Neutrophil (primary cell): ENCODE data around the gene CBLIF.

Experiments used
- H3K27ac ChIP-seq: fragments of 200-600 bp; sonication (generic); 2 replicates; pipeline ENCODE4 v1.5.1; 2016; ENCODE audit warnings: mild to moderate bottlenecking, moderate library complexity
- H3K27me3 ChIP-seq: fragments of 200-600 bp; sonication (generic); 2 replicates; pipeline ENCODE4 v1.6.0; 2016; ENCODE audit warnings: mild to moderate bottlenecking
- H3K36me3 ChIP-seq: fragments of 200-600 bp; sonication (generic); 2 replicates; pipeline ENCODE4 v1.5.1; 2017
- H3K4me1 ChIP-seq, 2 experiments: fragments of 200-600 bp in 1 of 2; sonication (generic) in 1 of 2; 1 replicate in 1 of 2; 2 replicates in 1 of 2; pipeline versions ENCODE4 v1.5.1 to v1.6.1; 2013 to 2016; ENCODE audit warnings: low read depth in 1 of 2, low read length in 1 of 2, mild to moderate bottlenecking in 1 of 2, moderate library complexity in 1 of 2; ENCODE audit not compliant: control insufficient read depth in 1 of 2, insufficient read depth in 1 of 2
- H3K4me3 ChIP-seq, 2 experiments: fragments of 200-600 bp in 1 of 2; sonication (generic) in 1 of 2; 1 replicate in 1 of 2; 2 replicates in 1 of 2; pipeline ENCODE4 v1.5.1; 2013 to 2016; ENCODE audit warnings: low read depth in 1 of 2, low read length in 1 of 2, mild to moderate bottlenecking in 1 of 2, moderate library complexity in 1 of 2
- H3K9me3 ChIP-seq: fragments of 200-600 bp; sonication (generic); 2 replicates; pipeline ENCODE4 v1.5.1; 2016
- CTCF ChIP-seq: fragments of 200-600 bp; sonication (generic); IDR thresholded peaks from 2 replicates; pipeline ENCODE4 v1.5.1; 2016; ENCODE audit warnings: antibody characterized with exemption

Gene CBLIF

DNA sequence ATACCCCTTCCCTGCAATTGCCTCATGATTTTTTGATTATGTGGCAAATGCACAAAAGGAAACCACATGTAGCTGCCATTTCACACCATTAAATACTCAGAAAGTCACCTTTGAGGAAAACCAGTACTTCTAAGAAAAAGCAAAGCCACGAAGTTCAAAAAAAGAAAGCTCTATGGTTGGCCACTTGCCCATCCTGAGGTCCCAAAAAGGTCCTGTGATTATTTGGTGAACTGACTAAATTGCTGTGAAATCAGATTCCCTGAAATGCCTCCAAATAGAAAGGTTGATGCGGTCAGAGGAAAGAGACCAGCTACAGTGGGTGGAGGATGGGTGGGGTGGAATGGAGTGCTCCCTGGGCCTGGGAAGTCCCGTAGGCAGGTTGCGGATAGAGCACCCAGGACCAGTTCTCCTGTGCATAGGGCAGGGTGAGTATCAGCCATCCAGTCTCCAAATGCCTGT, 61.6 kb downstream of the CBLIF start:
- Histone ChIP-seq H3K4me3 (no peak overlapping the region), H3K9me3 (no peaks in the 10 kb centered on the region), H3K27me3 (no peaks in the 10 kb centered on the region), H3K27ac (peak overlapping the region; percentile 52), H3K36me3 (peaks cover 76% of the 10 kb centered on the region), H3K4me1 (peaks cover 9 to 20% of the 10 kb centered on the region in 2 experiments)
- TF ChIP-seq CTCF, result no peak

- Histone ChIP-seq H3K27ac (no peak overlapping the region), H3K4me3 (no peak overlapping the region), H3K27me3 (no peaks in the 10 kb centered on the region), H3K36me3 (peaks cover 75% of the 10 kb centered on the region), H3K9me3 (no peaks in the 10 kb centered on the region), H3K4me1 (peaks cover 19 to 28% of the 10 kb centered on the region in 2 experiments)
- no peak for TF ChIP-seq CTCF
Observed at GRCh38 chr11:59782080-59782479, 63.2 kb downstream of the CBLIF start.

- H3K4me3 ChIP-seq, result no peak overlapping the region
- peak overlapping the region; percentile 53 for H3K27ac ChIP-seq
- H3K36me3 ChIP-seq, result peaks cover 78% of the 10 kb centered on the region
- TF ChIP-seq CTCF, result no peak
- H3K9me3 ChIP-seq, result no peaks in the 10 kb centered on the region
- H3K27me3 ChIP-seq, result no peaks in the 10 kb centered on the region
- peaks cover 38 to 45% of the 10 kb centered on the region in 2 experiments for H3K4me1 ChIP-seq
Observed at GRCh38 chr11:59779487-59779886, 65.8 kb downstream of the CBLIF start.
